GM21619 (cell line): ENCODE measurements around the gene ZNF516.
"Not testable (repeated sequence)": the region's sequence is repeated elsewhere in the genome, so short reads cannot be mapped to it uniquely, and the experiment has no call there.

ENCODE experiments used
- ATAC-seq: cut with Tn5 transposase; IDR thresholded peaks from one replicate; pipeline ENCODE4 v1.9.1; 2021; ENCODE audit not compliant: unreplicated experiment

The ZNF516 gene

DNA sequence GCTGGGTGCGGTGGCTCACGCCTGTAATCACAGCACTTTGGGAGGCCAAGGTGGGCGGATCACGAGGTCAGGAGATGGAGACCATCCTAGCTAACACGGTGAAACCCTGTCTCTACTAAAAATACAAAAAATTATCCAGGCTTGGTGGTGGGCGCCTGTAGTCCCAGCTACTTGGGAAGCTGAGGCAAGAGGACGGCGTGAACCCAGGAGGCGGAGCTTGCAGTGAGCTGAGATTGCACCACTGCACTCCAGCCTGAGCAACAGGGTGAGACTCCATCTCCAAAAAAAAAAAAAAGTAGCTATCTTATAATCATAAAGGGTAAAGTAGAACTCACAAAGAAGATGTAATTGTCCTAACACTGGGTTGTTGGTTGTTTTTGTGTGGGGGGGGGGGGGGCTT is 21.5 kb downstream of the ZNF516 start:
- not testable (repeated sequence) for ATAC-seq

DNA sequence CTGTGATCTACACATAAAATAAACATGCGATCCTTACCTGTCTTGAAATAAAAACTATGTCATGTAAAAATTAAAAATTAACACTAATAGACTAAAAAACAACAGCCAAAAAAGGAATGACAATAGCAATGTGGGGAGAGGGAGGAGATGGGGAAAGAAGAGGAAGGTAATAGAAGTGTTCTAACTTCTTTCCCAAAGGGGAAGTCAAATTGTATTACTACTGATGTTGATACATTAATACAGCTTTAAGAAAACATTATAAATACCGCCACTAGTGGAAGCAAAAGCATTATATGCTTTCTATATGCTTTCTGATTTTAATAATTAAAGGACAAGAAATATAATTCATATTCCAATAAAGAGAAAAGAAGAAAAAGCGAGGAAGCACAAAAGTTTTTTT is 22.2 kb downstream of the ZNF516 start:
- no peak for ATAC-seq

- no peak for ATAC-seq
Observed at GRCh38 chr18:76471593-76471992, 23.4 kb downstream of the ZNF516 start.

- no peak for ATAC-seq
Observed at GRCh38 chr18:76468345-76469304, 26.4 kb downstream of the ZNF516 start.

- ATAC-seq: no peak
Observed at GRCh38 chr18:76467371-76468190, 27.5 kb downstream of the ZNF516 start.

GRCh38 chr18:76466410-76466991 is 28.5 kb downstream of the ZNF516 start:
- ATAC-seq: no peak

DNA sequence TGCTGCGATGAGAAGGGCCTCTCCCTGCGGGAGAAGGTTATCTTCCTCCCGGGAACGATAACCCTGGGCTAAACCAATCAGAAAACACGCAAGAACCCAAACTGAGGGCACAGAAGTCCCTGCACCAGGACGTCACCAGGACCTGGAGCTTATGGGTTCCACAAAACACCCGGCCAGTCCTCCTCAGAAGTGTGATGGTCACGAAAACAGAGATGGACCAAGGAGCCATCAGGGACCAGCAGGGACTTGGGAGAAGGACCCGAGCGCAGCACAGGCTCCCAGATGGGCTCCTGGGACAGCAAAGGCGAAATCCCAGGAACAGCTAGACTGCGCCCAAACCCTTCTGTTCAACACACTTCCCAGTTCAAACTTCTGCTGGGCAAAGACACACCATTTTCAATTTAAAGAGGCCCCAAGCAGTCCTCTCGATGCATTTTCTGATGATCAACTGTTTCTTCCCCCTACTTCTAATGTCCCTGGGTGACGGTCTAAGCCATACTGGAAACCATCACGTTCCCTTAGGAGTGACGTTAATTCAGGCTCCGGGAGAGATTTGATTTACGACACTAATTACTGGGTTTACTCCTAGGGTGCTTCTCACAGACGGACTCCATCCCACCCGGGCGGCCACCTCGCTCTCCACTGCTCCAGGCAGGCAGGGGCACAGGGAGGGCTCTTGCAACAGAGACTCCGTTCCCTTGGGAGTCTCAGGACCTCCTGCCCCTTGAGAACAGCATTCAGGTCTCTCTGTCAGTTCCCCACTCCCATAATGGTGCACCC is 29.2 kb downstream of the ZNF516 start:
- ATAC-seq: no peak

GRCh38 chr18:76464281-76465259 is 30.5 kb downstream of the ZNF516 start:
- ATAC-seq: no peak

DNA sequence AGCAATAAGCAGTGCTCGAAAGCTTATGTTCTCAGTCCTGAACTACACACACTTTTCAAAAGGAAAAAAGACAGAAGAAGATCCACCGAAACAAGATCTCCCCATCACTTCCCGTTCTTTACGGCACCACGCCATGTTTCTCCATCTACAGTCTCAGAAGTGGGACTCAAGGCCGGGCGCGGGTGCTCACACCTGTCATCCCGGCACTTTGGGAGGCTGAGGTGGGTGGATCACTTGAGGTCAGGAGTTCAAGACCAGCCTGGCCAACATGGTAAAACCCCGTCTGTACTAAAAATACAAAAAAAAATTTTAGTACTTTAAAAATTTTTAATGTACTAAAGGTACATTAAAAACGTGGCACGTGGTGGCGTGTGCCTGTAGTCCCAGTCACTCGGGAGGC is 31.2 kb downstream of the ZNF516 start:
- ATAC-seq: no peak

GRCh38 chr18:76463358-76463757 is 31.7 kb downstream of the ZNF516 start:
- no peak for ATAC-seq

GRCh38 chr18:76462326-76462694 is 32.7 kb downstream of the ZNF516 start:
- ATAC-seq: no peak

GRCh38 chr18:76461692-76462325 is 33.2 kb downstream of the ZNF516 start:
- no peak for ATAC-seq

- ATAC-seq: no peak
Observed at GRCh38 chr18:76461148-76461547, 33.9 kb downstream of the ZNF516 start.

- no peak for ATAC-seq
Observed at GRCh38 chr18:76460482-76460881, 34.6 kb downstream of the ZNF516 start.

GRCh38 chr18:76459687-76460350 is 35.2 kb downstream of the ZNF516 start:
- no peak for ATAC-seq

DNA sequence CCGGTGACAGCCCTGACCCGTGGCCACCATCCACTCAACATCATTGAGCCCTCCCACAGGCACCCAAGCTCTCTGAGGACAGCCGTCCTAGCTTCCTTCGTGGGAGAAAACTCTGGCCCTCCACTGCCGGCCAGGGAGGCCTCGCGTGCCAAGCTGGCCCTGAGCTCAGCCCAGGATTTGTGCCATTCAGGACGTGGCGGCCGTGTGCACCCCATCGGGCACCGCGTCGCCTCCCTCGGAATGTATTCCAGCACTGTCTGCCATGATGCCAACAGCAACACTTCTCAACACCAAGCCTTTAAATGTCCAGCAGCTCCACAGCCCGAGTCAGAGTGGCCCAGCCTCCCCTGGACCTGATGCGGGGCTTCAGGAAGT is 35.7 kb downstream of the ZNF516 start:
- ATAC-seq: no peak

DNA sequence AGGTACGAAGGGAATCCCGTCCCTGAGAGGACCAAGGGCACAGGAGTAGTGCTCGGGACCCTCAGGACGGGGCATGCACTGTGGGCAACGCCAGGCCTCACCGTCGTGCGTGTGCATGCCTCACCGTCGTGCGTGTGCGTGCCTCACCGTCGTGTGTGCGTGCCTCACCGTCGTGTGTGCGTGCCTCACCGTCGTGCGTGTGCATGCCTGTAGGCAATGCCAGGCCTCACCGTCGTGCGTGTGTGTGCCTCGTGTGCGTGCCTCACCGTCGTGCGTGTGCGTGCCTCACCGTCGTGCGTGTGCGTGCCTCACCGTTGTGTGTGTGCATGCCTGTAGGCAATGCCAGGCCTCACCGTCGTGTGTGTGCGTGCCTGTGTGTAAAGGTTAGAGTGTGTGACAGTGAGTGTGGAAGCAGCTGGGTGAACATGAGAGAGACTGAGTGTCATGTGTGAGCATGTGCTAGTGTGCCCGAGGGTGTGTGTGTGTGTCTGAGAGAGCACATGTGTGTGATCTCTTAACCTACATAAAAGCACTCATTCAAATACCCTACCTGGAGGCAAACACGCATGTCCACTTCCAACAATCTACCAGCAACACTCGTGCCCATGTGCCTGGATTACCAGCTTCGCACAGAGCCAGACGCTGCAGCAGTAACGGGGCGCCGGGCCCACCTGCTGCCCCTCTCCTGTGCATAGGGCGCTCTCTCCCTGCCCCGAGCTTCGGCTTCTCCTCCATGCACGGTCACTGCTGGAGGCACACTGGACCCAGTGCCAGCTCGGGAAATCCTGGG is 36.3 kb downstream of the ZNF516 start:
- ATAC-seq: no peak

- no peak for ATAC-seq
Observed at GRCh38 chr18:76457957-76458356, 37.1 kb downstream of the ZNF516 start.
